ENCODE results near the gene SCAF1.

Gene SCAF1

DNA sequence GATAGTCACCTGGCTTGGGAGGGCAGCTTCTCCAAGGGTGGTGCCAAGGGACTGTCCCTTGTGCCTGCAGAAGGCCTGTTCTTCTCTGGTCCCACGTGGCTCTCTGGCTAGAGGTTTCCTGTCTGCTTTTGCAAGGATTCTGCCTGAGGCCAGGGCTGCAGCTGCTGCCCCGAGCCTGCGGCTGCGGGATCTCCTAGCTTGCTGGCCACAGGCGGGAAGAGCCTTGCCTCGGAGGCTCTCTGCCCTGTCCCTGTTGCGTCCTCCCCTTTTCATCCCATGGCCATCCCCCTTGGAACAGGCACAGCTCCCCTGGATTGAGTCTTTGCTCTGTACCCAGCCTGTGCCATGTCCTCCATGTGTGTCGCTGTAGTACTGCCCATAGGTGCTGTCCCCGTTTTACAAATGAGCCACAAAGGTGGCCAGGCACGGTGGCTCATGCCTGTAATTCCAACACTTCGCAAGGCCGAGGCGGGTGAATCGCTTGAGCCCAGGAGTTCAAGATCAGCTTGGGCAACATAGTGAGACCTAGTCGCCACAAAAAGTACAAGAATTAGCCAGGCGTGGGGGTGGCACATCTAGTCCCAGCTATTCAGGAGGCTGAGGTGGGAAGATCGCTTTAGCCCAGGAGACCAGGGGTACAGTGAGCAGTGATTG lies 14.6 kb downstream of the SCAF1 start:
- H3K4me3 ChIP-seq (IDR thresholded peaks at IDR 0.05; ENCODE audit: insufficient read depth, low read depth, low read length) = no peak overlapping the region
- H3K4me1 ChIP-seq (ENCODE audit: low read depth, poor library complexity, severe bottlenecking) = no peaks in the 10 kb centered on the region
- H3K27me3 ChIP-seq (ENCODE audit: insufficient read depth, low read depth) = no peaks in the 10 kb centered on the region
- no peaks in the 10 kb centered on the region for H4K20me1 ChIP-seq (ENCODE audit: insufficient read depth)
- no peak overlapping the region for H3K9ac ChIP-seq
- no peak overlapping the region for H3K27ac ChIP-seq
- 0 out of 2 replicates have a peak, but pooled peaks cover 3% of the 10 kb centered on the region for H3K36me3 ChIP-seq (ENCODE audit: insufficient read depth)
- TF ChIP-seq CTCF (conservative IDR thresholded peaks at IDR 0.05; ENCODE audit: low read depth, low read length) = no peak
- no peak overlapping the region for H2AFZ ChIP-seq (ENCODE audit: low read depth)
- no peaks in the 10 kb centered on the region; the same call in 1 of the 2 replicates for H3K79me2 ChIP-seq (ENCODE audit: insufficient read depth, low read depth)
- H3K4me2 ChIP-seq = no peak overlapping the region

GRCh38 chr19:49657493-49658138 lies 15.6 kb downstream of the SCAF1 start:
- no peak overlapping the region for H3K9ac ChIP-seq
- H3K36me3 ChIP-seq (ENCODE audit: insufficient read depth) = 0 out of 2 replicates have a peak, but pooled peaks cover 3% of the 10 kb centered on the region
- H3K79me2 ChIP-seq (ENCODE audit: insufficient read depth, low read depth) = peaks cover 2% of the 10 kb centered on the region; the same call in 1 of the 2 replicates
- H2AFZ ChIP-seq (ENCODE audit: low read depth) = no peak overlapping the region
- no peaks in the 10 kb centered on the region for H3K27me3 ChIP-seq (ENCODE audit: insufficient read depth, low read depth)
- H4K20me1 ChIP-seq (ENCODE audit: insufficient read depth) = no peaks in the 10 kb centered on the region
- H3K4me2 ChIP-seq = no peak overlapping the region
- TF ChIP-seq CTCF (conservative IDR thresholded peaks at IDR 0.05; ENCODE audit: low read depth, low read length) = no peak
- no peak overlapping the region for H3K4me3 ChIP-seq (IDR thresholded peaks at IDR 0.05; ENCODE audit: insufficient read depth, low read depth, low read length)
- no peak overlapping the region for H3K27ac ChIP-seq
- H3K4me1 ChIP-seq (ENCODE audit: low read depth, poor library complexity, severe bottlenecking) = peaks cover 8% of the 10 kb centered on the region

DNA sequence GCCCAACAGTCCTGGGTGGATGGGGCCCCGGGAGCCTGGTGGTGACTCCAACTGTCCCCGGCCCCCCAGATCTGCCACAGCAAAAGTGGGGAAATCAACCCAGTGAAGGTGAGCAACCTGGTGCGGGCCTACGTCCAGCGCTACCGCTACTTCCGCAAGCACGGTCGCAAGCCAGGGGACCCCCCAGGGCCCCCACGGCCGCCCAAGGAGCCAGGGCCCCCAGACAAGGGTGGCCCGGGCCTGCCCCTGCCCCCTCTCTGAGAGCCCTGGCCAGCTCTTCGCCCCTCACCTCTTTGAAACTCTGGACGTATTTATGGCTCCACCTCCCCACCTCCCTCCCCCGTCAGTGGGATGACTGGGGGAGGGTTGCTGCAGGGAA lies 16.1 kb downstream of the SCAF1 start:
- Histone ChIP-seq H4K20me1 (ENCODE audit: insufficient read depth) (no peaks in the 10 kb centered on the region), H3K27ac (no peak overlapping the region), H3K4me2 (no peak overlapping the region), H3K27me3 (ENCODE audit: insufficient read depth, low read depth) (no peaks in the 10 kb centered on the region), H3K79me2 (ENCODE audit: insufficient read depth, low read depth) (peaks cover 4% of the 10 kb centered on the region; the same call in 1 of the 2 replicates), H3K9ac (no peak overlapping the region), H3K4me1 (ENCODE audit: low read depth, poor library complexity, severe bottlenecking) (peaks cover 13% of the 10 kb centered on the region), H3K4me3 (IDR thresholded peaks at IDR 0.05; ENCODE audit: insufficient read depth, low read depth, low read length) (no peak overlapping the region), H3K36me3 (ENCODE audit: insufficient read depth) (0 out of 2 replicates have a peak, but pooled peaks cover 3% of the 10 kb centered on the region), H2AFZ (ENCODE audit: low read depth) (no peak overlapping the region)
- TF ChIP-seq CTCF (conservative IDR thresholded peaks at IDR 0.05; ENCODE audit: low read depth, low read length) = no peak

DNA sequence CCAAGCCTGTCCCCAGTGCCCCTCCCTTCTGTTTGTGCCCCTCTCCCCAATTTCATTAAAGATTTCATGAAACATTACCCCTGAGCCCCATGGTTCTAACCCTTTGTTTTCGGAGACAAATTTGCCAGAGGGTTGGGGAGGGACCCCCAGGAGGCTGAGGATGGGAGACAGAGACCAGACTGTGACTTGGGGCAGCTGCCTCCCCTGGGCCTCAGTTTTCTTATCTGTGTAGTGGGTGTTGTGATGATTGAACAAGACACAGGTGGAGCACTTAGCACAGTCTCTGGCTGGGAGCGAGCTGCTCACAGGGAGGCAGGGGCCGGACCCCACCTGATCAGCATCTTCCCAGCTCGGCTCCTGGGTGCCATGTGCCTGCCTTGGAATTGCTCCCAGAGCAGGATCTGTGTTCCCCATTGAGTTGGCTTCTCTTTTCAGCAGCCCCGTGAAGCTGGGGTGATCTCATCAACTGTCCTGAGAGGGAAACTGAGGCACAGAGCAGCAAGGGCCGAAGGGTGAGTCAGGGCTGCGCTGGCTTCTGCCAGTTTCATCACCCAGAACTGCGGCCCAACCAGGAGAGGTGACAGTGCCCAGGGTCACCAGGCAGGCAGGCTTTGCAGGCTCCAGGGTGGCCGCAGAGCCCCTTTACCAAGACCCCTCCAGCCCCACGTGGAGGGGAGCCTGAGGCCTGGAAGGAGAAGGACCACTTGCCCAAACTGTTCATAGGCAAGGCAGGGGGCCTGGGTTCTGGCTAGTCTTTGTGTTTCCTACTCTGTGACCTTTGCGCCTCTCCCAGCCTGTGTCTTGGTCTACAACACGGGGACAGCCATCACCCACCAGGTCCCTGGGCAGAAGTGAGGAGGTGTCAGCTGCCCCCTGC lies 16.8 kb downstream of the SCAF1 start:
- H3K9ac ChIP-seq = no peak overlapping the region
- no peak overlapping the region for H3K27ac ChIP-seq
- H3K4me1 ChIP-seq (ENCODE audit: low read depth, poor library complexity, severe bottlenecking) = peaks cover 18% of the 10 kb centered on the region
- peaks cover 4% of the 10 kb centered on the region; the same call in 1 of the 2 replicates for H3K79me2 ChIP-seq (ENCODE audit: insufficient read depth, low read depth)
- H4K20me1 ChIP-seq (ENCODE audit: insufficient read depth) = no peaks in the 10 kb centered on the region
- H3K4me2 ChIP-seq = no peak overlapping the region
- no peak overlapping the region for H2AFZ ChIP-seq (ENCODE audit: low read depth)
- no peak overlapping the region for H3K4me3 ChIP-seq (IDR thresholded peaks at IDR 0.05; ENCODE audit: insufficient read depth, low read depth, low read length)
- H3K27me3 ChIP-seq (ENCODE audit: insufficient read depth, low read depth) = no peaks in the 10 kb centered on the region
- H3K36me3 ChIP-seq (ENCODE audit: insufficient read depth) = 0 out of 2 replicates have a peak, but pooled peaks cover 3% of the 10 kb centered on the region
- TF ChIP-seq CTCF (conservative IDR thresholded peaks at IDR 0.05; ENCODE audit: low read depth, low read length) = no peak

Measured in KMS-11 (cell line).